ENCODE results near the gene CFAP46.

Gene CFAP46

GRCh38 chr10:132784866-132785722 is 157.3 kb downstream of the CFAP46 start:
- Histone ChIP-seq H3K27ac (ENCODE audit: low read depth, low read length) (no peak overlapping the region), H3K4me3 (ENCODE audit: low read depth in 1 of 2, low read length in 2 of 2) (no peak overlapping the region), H3K9me3 (ENCODE audit: low read length) (no peaks in the 10 kb centered on the region), H3K27me3 (ENCODE audit: control insufficient read depth in 1 of 2, insufficient read depth in 2 of 2, low read length in 2 of 2) (peaks cover 0 to 61% of the 10 kb centered on the region in 2 donors), H3K36me3 (ENCODE audit: insufficient read depth, low read length) (peaks cover 16% of the 10 kb centered on the region), H3K9ac (ENCODE audit: low read length) (no peak overlapping the region), H3K4me1 (ENCODE audit: insufficient read depth, low read length) (peaks cover 4% of the 10 kb centered on the region)

GRCh38 chr10:132783940-132784865 is 158.2 kb downstream of the CFAP46 start:
- H3K9ac ChIP-seq (ENCODE audit: low read length), result no peak overlapping the region
- peaks cover 0 to 52% of the 10 kb centered on the region in 2 donors for H3K27me3 ChIP-seq (ENCODE audit: control insufficient read depth in 1 of 2, insufficient read depth in 2 of 2, low read length in 2 of 2)
- no peak overlapping the region for H3K4me3 ChIP-seq (ENCODE audit: low read depth in 1 of 2, low read length in 2 of 2)
- no peak overlapping the region for H3K27ac ChIP-seq (ENCODE audit: low read depth, low read length)
- H3K9me3 ChIP-seq (ENCODE audit: low read length), result no peaks in the 10 kb centered on the region
- peaks cover 16% of the 10 kb centered on the region for H3K36me3 ChIP-seq (ENCODE audit: insufficient read depth, low read length)
- peaks cover 4% of the 10 kb centered on the region for H3K4me1 ChIP-seq (ENCODE audit: insufficient read depth, low read length)

- no peak overlapping the region for H3K9ac ChIP-seq (ENCODE audit: low read length)
- no peak overlapping the region for H3K27ac ChIP-seq (ENCODE audit: low read depth, low read length)
- no peaks in the 10 kb centered on the region for H3K9me3 ChIP-seq (ENCODE audit: low read length)
- peaks cover 21% of the 10 kb centered on the region for H3K36me3 ChIP-seq (ENCODE audit: insufficient read depth, low read length)
- H3K27me3 ChIP-seq (ENCODE audit: control insufficient read depth in 1 of 2, insufficient read depth in 2 of 2, low read length in 2 of 2), result peaks cover 0 to 43% of the 10 kb centered on the region in 2 donors
- H3K4me3 ChIP-seq (ENCODE audit: low read depth in 1 of 2, low read length in 2 of 2), result no peak overlapping the region
- H3K4me1 ChIP-seq (ENCODE audit: insufficient read depth, low read length), result peaks cover 4% of the 10 kb centered on the region
Measured at GRCh38 chr10:132783165-132783939, 159.0 kb downstream of the CFAP46 start.

- peaks cover 26% of the 10 kb centered on the region for H3K36me3 ChIP-seq (ENCODE audit: insufficient read depth, low read length)
Measured at GRCh38 chr10:132781556-132781955, 160.8 kb downstream of the CFAP46 start.

GRCh38 chr10:132780356-132780755 is 162.0 kb downstream of the CFAP46 start:
- peaks cover 26% of the 10 kb centered on the region for H3K36me3 ChIP-seq (ENCODE audit: insufficient read depth, low read length)
- no peak overlapping the region for H3K4me3 ChIP-seq (ENCODE audit: low read depth in 1 of 2, low read length in 2 of 2)
- H3K9me3 ChIP-seq (ENCODE audit: low read length), result no peaks in the 10 kb centered on the region
- H3K4me1 ChIP-seq (ENCODE audit: insufficient read depth, low read length), result no peaks in the 10 kb centered on the region
- H3K27ac ChIP-seq (ENCODE audit: low read depth, low read length), result no peak overlapping the region
- no peak overlapping the region for H3K9ac ChIP-seq (ENCODE audit: low read length)
- peaks cover 0 to 21% of the 10 kb centered on the region in 2 donors for H3K27me3 ChIP-seq (ENCODE audit: control insufficient read depth in 1 of 2, insufficient read depth in 2 of 2, low read length in 2 of 2)

More at GRCh38 chr10:132781556-132781955, 160.8 kb downstream of the CFAP46 start:
- Histone ChIP-seq H3K27me3 (ENCODE audit: control insufficient read depth in 1 of 2, insufficient read depth in 2 of 2, low read length in 2 of 2) (peaks cover 0 to 25% of the 10 kb centered on the region in 2 donors), H3K4me3 (ENCODE audit: low read depth in 1 of 2, low read length in 2 of 2) (no peak overlapping the region), H3K9me3 (ENCODE audit: low read length) (no peaks in the 10 kb centered on the region), H3K4me1 (ENCODE audit: insufficient read depth, low read length) (no peaks in the 10 kb centered on the region), H3K27ac (ENCODE audit: low read depth, low read length) (no peak overlapping the region), H3K9ac (ENCODE audit: low read length) (no peak overlapping the region)

- H3K36me3 ChIP-seq (ENCODE audit: insufficient read depth, low read length), result peaks cover 26% of the 10 kb centered on the region
- peaks cover 0 to 16% of the 10 kb centered on the region in 2 donors for H3K27me3 ChIP-seq (ENCODE audit: control insufficient read depth in 1 of 2, insufficient read depth in 2 of 2, low read length in 2 of 2)
- no peak overlapping the region for H3K4me3 ChIP-seq (ENCODE audit: low read depth in 1 of 2, low read length in 2 of 2)
- H3K4me1 ChIP-seq (ENCODE audit: insufficient read depth, low read length), result no peaks in the 10 kb centered on the region
- no peak overlapping the region for H3K27ac ChIP-seq (ENCODE audit: low read depth, low read length)
- H3K9me3 ChIP-seq (ENCODE audit: low read length), result no peaks in the 10 kb centered on the region
- H3K9ac ChIP-seq (ENCODE audit: low read length), result no peak overlapping the region
Measured at GRCh38 chr10:132779549-132780294, 162.6 kb downstream of the CFAP46 start.

GRCh38 chr10:132777441-132777840 is 164.9 kb downstream of the CFAP46 start:
- H3K9ac ChIP-seq (ENCODE audit: low read length), result no peak overlapping the region
- peaks cover 17% of the 10 kb centered on the region for H3K36me3 ChIP-seq (ENCODE audit: insufficient read depth, low read length)
- no peak overlapping the region for H3K4me3 ChIP-seq (ENCODE audit: low read depth in 1 of 2, low read length in 2 of 2)
- no peak overlapping the region for H3K27ac ChIP-seq (ENCODE audit: low read depth, low read length)
- peaks cover 0 to 4% of the 10 kb centered on the region in 2 donors for H3K27me3 ChIP-seq (ENCODE audit: control insufficient read depth in 1 of 2, insufficient read depth in 2 of 2, low read length in 2 of 2)
- no peaks in the 10 kb centered on the region for H3K4me1 ChIP-seq (ENCODE audit: insufficient read depth, low read length)
- H3K9me3 ChIP-seq (ENCODE audit: low read length), result no peaks in the 10 kb centered on the region

- H3K36me3 ChIP-seq (ENCODE audit: insufficient read depth, low read length), result peaks cover 11% of the 10 kb centered on the region
- no peak overlapping the region for H3K27ac ChIP-seq (ENCODE audit: low read depth, low read length)
- no peak overlapping the region for H3K9ac ChIP-seq (ENCODE audit: low read length)
- no peaks in the 10 kb centered on the region for H3K9me3 ChIP-seq (ENCODE audit: low read length)
- H3K4me3 ChIP-seq (ENCODE audit: low read depth in 1 of 2, low read length in 2 of 2), result no peak overlapping the region
- H3K27me3 ChIP-seq (ENCODE audit: control insufficient read depth in 1 of 2, insufficient read depth in 2 of 2, low read length in 2 of 2), result peaks cover 0 to 4% of the 10 kb centered on the region in 2 donors
- no peaks in the 10 kb centered on the region for H3K4me1 ChIP-seq (ENCODE audit: insufficient read depth, low read length)
Measured at GRCh38 chr10:132776821-132777220, 165.5 kb downstream of the CFAP46 start.

GRCh38 chr10:132776186-132776585 is 166.2 kb downstream of the CFAP46 start:
- Histone ChIP-seq H3K27me3 (ENCODE audit: control insufficient read depth in 1 of 2, insufficient read depth in 2 of 2, low read length in 2 of 2) (peaks cover 0 to 4% of the 10 kb centered on the region in 2 donors), H3K36me3 (ENCODE audit: insufficient read depth, low read length) (peaks cover 10% of the 10 kb centered on the region), H3K27ac (ENCODE audit: low read depth, low read length) (no peak overlapping the region), H3K4me3 (ENCODE audit: low read depth in 1 of 2, low read length in 2 of 2) (no peak overlapping the region), H3K4me1 (ENCODE audit: insufficient read depth, low read length) (no peaks in the 10 kb centered on the region), H3K9ac (ENCODE audit: low read length) (no peak overlapping the region), H3K9me3 (ENCODE audit: low read length) (no peaks in the 10 kb centered on the region)
